Astrocyte of the cerebellum (primary cell): ENCODE data around the gene KIF25.
A peak's percentile ranks its signal among the peaks of the same experiment; 100 is the strongest.

Experiments used
- DNase-seq: peaks from one replicate; pipeline ENCODE4 v3.0.0-alpha.2; 2011; ENCODE audit warnings: low read depth
- H3K4me3 ChIP-seq: 2 replicates; pipeline ENCODE4 v1.5.1; 2011; ENCODE audit warnings: mild to moderate bottlenecking, low read depth, low read length, moderate library complexity
- in situ Hi-C: cut with HindIII; loops from 2 replicates; pipeline ENCODE4 v1.10.0; 2017; ENCODE audit warnings: low sequenced_read_pairs
- TF ChIP-seq, protein P1 (sequence below): IDR thresholded peaks from 2 replicates; pipeline ENCODE4 v1.5.1; 2012; ENCODE audit warnings: low read length, low read depth, moderate library complexity, mild to moderate bottlenecking; ENCODE audit errors: missing control alignments

KIF25 gene

DNA sequence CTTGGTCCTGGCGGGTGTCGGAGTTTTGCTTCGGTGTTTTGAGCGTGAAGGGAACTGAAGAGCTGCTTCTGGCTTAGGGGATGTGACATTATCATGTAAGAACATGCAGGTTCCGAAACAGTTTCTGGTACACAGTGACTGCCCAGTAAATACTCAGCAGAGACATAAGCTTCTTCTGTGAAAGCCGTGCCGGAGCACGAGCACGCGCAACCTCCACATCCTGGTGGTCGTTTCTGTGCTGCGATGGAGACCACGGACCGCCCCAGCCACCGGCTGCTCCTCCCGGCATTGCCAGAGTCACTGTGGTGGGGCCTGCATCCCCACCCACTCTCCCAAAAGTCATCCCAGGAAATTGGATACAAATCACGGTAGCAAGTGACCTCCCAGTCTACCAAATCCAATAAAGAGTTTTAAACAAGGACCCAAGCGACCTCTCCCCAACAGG, 18.7 kb downstream of the KIF25 start:
- TF ChIP-seq, protein P1, sequence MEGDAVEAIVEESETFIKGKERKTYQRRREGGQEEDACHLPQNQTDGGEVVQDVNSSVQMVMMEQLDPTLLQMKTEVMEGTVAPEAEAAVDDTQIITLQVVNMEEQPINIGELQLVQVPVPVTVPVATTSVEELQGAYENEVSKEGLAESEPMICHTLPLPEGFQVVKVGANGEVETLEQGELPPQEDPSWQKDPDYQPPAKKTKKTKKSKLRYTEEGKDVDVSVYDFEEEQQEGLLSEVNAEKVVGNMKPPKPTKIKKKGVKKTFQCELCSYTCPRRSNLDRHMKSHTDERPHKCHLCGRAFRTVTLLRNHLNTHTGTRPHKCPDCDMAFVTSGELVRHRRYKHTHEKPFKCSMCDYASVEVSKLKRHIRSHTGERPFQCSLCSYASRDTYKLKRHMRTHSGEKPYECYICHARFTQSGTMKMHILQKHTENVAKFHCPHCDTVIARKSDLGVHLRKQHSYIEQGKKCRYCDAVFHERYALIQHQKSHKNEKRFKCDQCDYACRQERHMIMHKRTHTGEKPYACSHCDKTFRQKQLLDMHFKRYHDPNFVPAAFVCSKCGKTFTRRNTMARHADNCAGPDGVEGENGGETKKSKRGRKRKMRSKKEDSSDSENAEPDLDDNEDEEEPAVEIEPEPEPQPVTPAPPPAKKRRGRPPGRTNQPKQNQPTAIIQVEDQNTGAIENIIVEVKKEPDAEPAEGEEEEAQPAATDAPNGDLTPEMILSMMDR, result no peak
- H3K4me3 ChIP-seq, result no peak overlapping the region
- in situ Hi-C loops, result no loop called here
- no peak for DNase-seq

DNA sequence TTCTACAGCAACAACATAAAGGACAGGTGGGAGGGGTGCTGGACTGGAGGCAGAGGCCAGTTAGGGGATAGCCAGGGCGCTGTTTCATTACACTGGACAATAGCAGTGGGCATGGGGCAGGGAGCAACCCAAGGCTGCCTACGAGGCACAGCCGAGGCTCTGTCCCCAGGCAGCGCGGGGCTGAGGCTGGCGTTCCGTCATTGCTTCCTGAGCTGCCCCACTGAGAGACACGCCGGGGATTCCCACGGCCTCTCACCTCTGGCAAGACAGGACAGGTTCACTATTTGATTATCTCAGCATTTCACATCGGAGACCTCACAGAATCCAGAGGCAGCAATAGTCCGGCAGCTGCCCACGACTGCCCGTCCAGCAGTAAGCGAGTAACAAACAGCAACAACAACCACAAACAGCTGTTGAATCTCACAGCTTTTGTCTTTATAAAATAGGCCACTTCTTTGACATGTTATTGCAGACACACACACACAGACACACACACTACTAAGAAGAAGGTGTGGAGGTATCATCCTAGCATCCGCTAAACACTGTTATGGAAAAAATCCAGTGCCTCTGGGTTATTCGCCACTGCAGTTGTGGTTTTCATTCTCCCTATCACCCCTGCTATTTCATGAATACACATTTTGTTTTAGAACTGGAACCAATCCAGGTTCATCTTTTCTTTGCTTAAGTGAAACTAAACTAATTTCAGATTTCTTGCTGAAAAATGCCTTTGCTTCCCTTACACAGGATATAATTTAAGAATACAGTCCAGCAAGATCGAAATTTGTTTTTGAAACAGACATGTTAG, 19.5 kb downstream of the KIF25 start:
- H3K4me3 ChIP-seq, result no peak overlapping the region
- in situ Hi-C loops, result no loop called here
- peak; percentile 57 for DNase-seq
- TF ChIP-seq, protein P1, result no peak

DNA sequence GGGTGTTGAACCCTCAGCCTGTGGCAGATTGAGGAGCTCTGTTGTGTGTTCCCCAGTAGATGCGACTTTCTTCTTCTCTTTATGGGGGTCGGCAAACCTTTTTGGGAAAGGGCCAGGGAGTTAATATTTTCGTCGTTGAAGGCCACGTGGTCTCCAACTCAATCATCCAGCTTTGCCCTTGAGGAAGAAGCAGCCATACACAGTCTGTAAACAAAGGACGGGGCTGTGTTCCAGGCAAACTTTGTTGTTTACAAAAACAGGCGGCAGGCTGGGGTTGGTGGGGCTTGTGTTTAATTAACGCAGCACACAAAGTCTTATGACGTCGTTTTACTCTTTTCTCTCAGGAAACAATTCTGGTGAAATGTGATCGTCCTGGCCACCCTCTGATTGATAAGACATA, 20.2 kb downstream of the KIF25 start:
- in situ Hi-C loops, result no loop called here
- TF ChIP-seq, protein P1, result no peak
- no peak overlapping the region for H3K4me3 ChIP-seq
- DNase-seq, result no peak

DNA sequence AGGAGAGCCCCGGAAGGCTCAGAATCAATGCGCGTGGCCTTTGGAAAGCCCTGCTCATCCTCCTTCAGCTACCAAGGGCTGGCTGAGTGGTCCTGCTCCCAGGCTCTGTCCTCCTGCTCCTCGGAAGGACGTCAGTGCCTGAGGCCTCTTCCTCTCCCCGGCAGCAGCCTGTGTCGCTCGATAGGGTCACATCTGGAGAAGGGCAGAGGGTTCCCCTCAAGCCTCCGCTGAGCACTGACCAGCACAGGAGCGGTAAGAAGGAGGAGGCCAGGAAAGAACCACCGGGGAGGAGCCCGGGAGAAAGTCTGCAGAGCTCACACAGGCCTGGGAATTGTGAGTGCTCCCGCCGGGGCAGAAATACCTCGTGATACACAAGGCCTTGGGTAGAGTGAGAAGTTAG, 21.2 kb downstream of the KIF25 start:
- H3K4me3 ChIP-seq, result no peak overlapping the region
- DNase-seq, result no peak
- in situ Hi-C loops, result no loop called here
- TF ChIP-seq, protein P1, result no peak

DNA sequence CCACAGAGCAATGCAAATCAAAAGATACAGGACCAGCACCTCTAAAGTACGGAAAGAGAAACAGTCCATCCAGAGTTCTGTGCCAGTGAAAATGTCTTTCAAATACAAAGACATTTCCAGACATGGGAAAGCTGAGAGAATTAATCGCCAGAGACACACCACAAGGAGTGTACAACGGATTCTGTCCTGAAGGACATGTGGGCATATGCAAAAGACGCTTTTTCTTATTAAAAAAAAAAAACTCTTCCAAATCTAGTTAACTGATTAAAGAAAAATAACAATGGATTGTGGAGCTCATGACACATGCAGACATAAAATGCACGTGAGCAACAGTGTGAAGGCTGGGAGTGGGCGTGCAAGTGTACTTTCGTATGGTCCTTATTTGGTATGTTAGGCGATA, 22.8 kb downstream of the KIF25 start:
- in situ Hi-C loops, result no loop called here
- TF ChIP-seq, protein P1, result no peak
- no peak overlapping the region for H3K4me3 ChIP-seq
- DNase-seq, result no peak

DNA sequence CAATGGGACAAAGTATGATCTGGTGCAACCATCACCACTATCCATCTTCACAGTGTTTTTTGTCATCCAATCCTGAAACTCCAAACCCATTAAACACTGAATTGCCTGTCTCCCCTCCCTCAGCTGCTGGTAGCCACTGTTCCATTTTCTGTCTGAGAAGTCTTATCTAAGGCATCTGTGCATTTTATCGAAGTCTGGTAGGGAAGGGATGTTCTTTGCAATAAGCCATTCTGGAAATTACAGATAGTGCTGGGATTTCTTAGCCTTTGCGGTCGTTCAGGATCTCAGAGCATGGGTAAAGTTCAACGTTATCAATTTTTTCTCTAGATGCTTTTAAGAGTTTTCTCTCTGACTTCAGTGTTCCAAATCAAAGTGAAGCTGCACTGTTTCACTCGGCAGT, 24.1 kb downstream of the KIF25 start:
- in situ Hi-C loops, result no loop called here

More for the DNA sequence above, 24.1 kb downstream of the KIF25 start:
- TF ChIP-seq, protein P1, result no peak
- DNase-seq, result no peak
- H3K4me3 ChIP-seq, result no peak overlapping the region
